ENCODE measurements around the gene SELENOI. TPM values are rescaled to one million over a fixed set of nuclear protein-coding genes. Genes with fewer than 3 reads are reported as not detected.
"Not testable (repeated sequence)": the region's sequence is repeated elsewhere in the genome, so short reads cannot be mapped to it uniquely, and the experiment has no call there.

The SELENOI gene
- total RNA-seq, 1 experiment from 2014 or later: 63.3 TPM

- ATAC-seq: no peak
- DNase-seq (ENCODE audit: low read depth, low spot score): no peak
- no peaks in the 10 kb centered on the region for H4K20me1 ChIP-seq (ENCODE audit: insufficient read depth)
- ChIA-PET RAD21 (ENCODE audit: low non-redundant PET in 1 of 2, low total read pairs in 2 of 2, uncharacterized antibody in 2 of 2, unreplicated experiment in 2 of 2) (no interaction called here), CTCF (no interaction called here), POLR2A (interaction anchor here (0.9 to 1.0 kb wide), 2 partner anchors 18 to 35 kb away, joined by 3 to 11 read pairs; partner anchors contain the start of gene SELENOI)
- H3K9me2 ChIP-seq (ENCODE audit: insufficient read depth): no peaks in the 10 kb centered on the region
- no peaks in the 10 kb centered on the region for H3K9me3 ChIP-seq (ENCODE audit: control insufficient read depth in 1 of 2, insufficient read depth in 1 of 2, low read depth in 1 of 2, low read length in 2 of 2)
- no peak overlapping the region for H3K4me3 ChIP-seq (replicated peaks in 1 of 2; ENCODE audit: low read depth in 1 of 2, low read length in 2 of 2)
- no peaks in the 10 kb centered on the region for H3K27me3 ChIP-seq (ENCODE audit: insufficient read depth, low read length)
- no peaks in the 10 kb centered on the region for H3K36me3 ChIP-seq (ENCODE audit: control insufficient read depth in 1 of 2, insufficient read depth in 2 of 2, low read length in 2 of 2)
- H3K4me1 ChIP-seq (ENCODE audit: control insufficient read depth in 1 of 2, insufficient read depth in 2 of 2, low read length in 2 of 2): peaks cover 4 to 9% of the 10 kb centered on the region in 2 experiments; a peak in 3 of 4 replicates
- H3K9ac ChIP-seq (ENCODE audit: low read length): no peak overlapping the region
- no peak overlapping the region for H3K4me2 ChIP-seq (ENCODE audit: low read length)
- TF ChIP-seq, protein P1, sequence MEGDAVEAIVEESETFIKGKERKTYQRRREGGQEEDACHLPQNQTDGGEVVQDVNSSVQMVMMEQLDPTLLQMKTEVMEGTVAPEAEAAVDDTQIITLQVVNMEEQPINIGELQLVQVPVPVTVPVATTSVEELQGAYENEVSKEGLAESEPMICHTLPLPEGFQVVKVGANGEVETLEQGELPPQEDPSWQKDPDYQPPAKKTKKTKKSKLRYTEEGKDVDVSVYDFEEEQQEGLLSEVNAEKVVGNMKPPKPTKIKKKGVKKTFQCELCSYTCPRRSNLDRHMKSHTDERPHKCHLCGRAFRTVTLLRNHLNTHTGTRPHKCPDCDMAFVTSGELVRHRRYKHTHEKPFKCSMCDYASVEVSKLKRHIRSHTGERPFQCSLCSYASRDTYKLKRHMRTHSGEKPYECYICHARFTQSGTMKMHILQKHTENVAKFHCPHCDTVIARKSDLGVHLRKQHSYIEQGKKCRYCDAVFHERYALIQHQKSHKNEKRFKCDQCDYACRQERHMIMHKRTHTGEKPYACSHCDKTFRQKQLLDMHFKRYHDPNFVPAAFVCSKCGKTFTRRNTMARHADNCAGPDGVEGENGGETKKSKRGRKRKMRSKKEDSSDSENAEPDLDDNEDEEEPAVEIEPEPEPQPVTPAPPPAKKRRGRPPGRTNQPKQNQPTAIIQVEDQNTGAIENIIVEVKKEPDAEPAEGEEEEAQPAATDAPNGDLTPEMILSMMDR (IDR thresholded peaks at IDR 0.05 in 2 of 3, conservative IDR thresholded peaks at IDR 0.05 in 1 of 3; ENCODE audit: borderline replicate concordance in 1 of 3, insufficient read depth in 1 of 3, low read depth in 2 of 3, low read length in 2 of 3): no peak
- TF ChIP-seq FOSL1 (IDR thresholded peaks at IDR 0.05; ENCODE audit: low read depth) (no peak), ELF1 (IDR thresholded peaks at IDR 0.05; ENCODE audit: borderline replicate concordance, low read depth) (no peak), ZNF274 (IDR thresholded peaks at IDR 0.05; ENCODE audit: low read depth, low read length) (no peak), SIN3A (IDR thresholded peaks at IDR 0.05; ENCODE audit: low read depth) (no peak), ZFX (IDR thresholded peaks at IDR 0.05) (no peak), TCF7L2 (IDR thresholded peaks at IDR 0.05; ENCODE audit: borderline replicate concordance, extremely low read depth, insufficient read depth, insufficient read length) (no peak), POLR2A (IDR thresholded peaks at IDR 0.05; ENCODE audit: borderline replicate concordance, extremely low read depth, insufficient read depth, insufficient read length) (no peak), EZH2phosphoT487 (IDR thresholded peaks at IDR 0.05; ENCODE audit: borderline replicate concordance) (no peak), EGR1 (IDR thresholded peaks at IDR 0.05; ENCODE audit: low read depth) (no peak), ATF3 (IDR thresholded peaks at IDR 0.05) (no peak), POLR2AphosphoS5 (IDR thresholded peaks at IDR 0.05; ENCODE audit: low read depth, low read length) (no peak), CBX3 (IDR thresholded peaks at IDR 0.05; ENCODE audit: low read depth) (no peak), RAD21 (IDR thresholded peaks at IDR 0.05; ENCODE audit: low read depth) (no peak), CEBPB (IDR thresholded peaks at IDR 0.05; ENCODE audit: low read depth) (no peak)
- BruUV-seq (replicated peaks): no TSS peak
- intact Hi-C loops (cut with micrococcal nuclease): loop anchor here (5.0 kb wide), 1 partner anchor 375 kb away; no protein-coding TSS in a partner anchor
- no peak overlapping the region for H3K27ac ChIP-seq (ENCODE audit: low read depth, low read length)
- H2AFZ ChIP-seq (ENCODE audit: low read depth, low read length, poor library complexity, severe bottlenecking): no peak overlapping the region
- H3K79me2 ChIP-seq (ENCODE audit: insufficient read depth, low read length): no peaks in the 10 kb centered on the region
Measured at GRCh38 chr2:26327291-26328272, 18.4 kb upstream of the SELENOI start.

DNA sequence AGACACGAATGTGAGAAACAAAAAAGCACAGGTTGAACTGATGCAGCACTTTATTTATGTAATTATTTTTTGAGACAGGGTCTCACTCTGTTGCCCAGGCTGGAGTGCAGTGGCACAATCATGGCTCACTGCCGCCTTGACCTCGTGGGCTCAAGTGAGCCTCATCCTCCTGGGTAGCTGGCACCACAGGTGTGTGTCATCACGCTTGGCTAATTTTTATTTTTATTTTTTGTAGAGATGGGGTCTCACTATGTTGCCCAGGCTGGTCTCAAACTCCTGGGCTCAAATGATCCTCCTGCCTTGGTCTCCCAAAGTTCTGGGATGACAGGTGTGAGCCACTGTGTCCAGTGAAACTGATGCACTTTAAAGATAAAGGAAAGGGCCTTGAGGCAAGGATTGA lies 16.9 kb upstream of the SELENOI start:
- H3K27ac ChIP-seq (ENCODE audit: low read depth, low read length); CTCF ChIA-PET; RAD21 ChIA-PET (ENCODE audit: low non-redundant PET in 1 of 2, low total read pairs in 2 of 2, uncharacterized antibody in 2 of 2, unreplicated experiment in 2 of 2); BruUV-seq (replicated peaks); H3K4me1 ChIP-seq (ENCODE audit: control insufficient read depth in 1 of 2, insufficient read depth in 2 of 2, low read length in 2 of 2); H4K20me1 ChIP-seq (ENCODE audit: insufficient read depth); H2AFZ ChIP-seq (ENCODE audit: low read depth, low read length, poor library complexity, severe bottlenecking); H3K27me3 ChIP-seq (ENCODE audit: insufficient read depth, low read length); H3K9me2 ChIP-seq (ENCODE audit: insufficient read depth); H3K9me3 ChIP-seq (ENCODE audit: control insufficient read depth in 1 of 2, insufficient read depth in 1 of 2, low read depth in 1 of 2, low read length in 2 of 2); ATAC-seq; H3K9ac ChIP-seq (ENCODE audit: low read length); H3K4me3 ChIP-seq (replicated peaks in 1 of 2; ENCODE audit: low read depth in 1 of 2, low read length in 2 of 2); H3K36me3 ChIP-seq (ENCODE audit: control insufficient read depth in 1 of 2, insufficient read depth in 2 of 2, low read length in 2 of 2); H3K79me2 ChIP-seq (ENCODE audit: insufficient read depth, low read length); POLR2A ChIA-PET; DNase-seq (ENCODE audit: low read depth, low spot score); H3K4me2 ChIP-seq (ENCODE audit: low read length): not testable (repeated sequence)
- intact Hi-C loops (cut with micrococcal nuclease): loop anchor here (5.0 kb wide), 1 partner anchor 377 kb away; no protein-coding TSS in a partner anchor

All from HCT116 (cell line).